ENCODE measurements around the gene TBC1D22A. TPM values are rescaled to one million over a fixed set of nuclear protein-coding genes. Genes with fewer than 3 reads are reported as not detected.

TBC1D22A gene
- total RNA-seq, 1 experiment from 2014 or later: 32.6 TPM

DNA sequence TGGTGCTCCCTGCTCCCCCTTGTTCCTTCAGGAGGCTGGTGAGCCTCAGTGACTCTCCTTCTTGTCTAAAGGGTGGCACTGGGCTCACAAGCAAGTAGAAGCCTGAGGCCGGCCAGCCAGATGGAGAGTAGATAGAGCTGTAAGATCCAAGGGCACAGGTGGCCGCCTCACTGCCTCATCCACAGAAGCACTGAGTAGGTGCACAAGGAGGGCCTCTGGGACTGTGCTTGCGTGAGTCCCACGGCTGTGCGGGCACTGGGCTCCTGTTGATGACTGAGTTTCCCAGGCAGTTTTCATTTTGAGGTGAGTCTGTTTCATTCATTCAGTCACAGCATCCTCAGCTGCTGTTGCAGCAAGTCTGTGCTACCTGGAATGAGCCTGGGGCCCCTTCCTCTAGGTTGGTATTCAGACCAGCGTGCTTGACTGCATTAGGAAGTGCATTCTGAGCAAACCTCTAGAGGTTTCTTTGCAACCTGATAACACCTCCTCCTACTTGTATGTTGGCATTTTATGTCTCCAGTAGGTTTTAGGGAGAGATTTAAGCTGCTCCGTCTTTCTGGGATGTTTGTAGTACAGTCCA is 184.0 kb downstream of the TBC1D22A start:
- no peaks in the 10 kb centered on the region for H3K9me3 ChIP-seq
- Mint-ChIP-seq H3K4me1 (ENCODE audit: low read depth, unreplicated experiment) (no peaks in the 10 kb centered on the region), H3K4me3 (ENCODE audit: unreplicated experiment) (no peak overlapping the region), H3K9me3 (ENCODE audit: unreplicated experiment) (no peaks in the 10 kb centered on the region), H3K27me3 (ENCODE audit: insufficient read depth, unreplicated experiment) (no peaks in the 10 kb centered on the region), H3K36me3 (ENCODE audit: insufficient read depth, unreplicated experiment) (peaks cover 32% of the 10 kb centered on the region), H3K27ac (ENCODE audit: unreplicated experiment) (no peak overlapping the region)
- H3K36me3 ChIP-seq (ENCODE audit: control insufficient read depth, insufficient read depth, low read length): peaks cover 1% of the 10 kb centered on the region; the same call in 1 of the 2 replicates
- POLR2A ChIA-PET: no interaction called here
- no peaks in the 10 kb centered on the region for H3K4me1 ChIP-seq
- no TSS peak for BruUV-seq (replicated peaks)
- H3K4me3 ChIP-seq (ENCODE audit: low read depth, low read length): no peak overlapping the region
- TF ChIP-seq, protein P1, sequence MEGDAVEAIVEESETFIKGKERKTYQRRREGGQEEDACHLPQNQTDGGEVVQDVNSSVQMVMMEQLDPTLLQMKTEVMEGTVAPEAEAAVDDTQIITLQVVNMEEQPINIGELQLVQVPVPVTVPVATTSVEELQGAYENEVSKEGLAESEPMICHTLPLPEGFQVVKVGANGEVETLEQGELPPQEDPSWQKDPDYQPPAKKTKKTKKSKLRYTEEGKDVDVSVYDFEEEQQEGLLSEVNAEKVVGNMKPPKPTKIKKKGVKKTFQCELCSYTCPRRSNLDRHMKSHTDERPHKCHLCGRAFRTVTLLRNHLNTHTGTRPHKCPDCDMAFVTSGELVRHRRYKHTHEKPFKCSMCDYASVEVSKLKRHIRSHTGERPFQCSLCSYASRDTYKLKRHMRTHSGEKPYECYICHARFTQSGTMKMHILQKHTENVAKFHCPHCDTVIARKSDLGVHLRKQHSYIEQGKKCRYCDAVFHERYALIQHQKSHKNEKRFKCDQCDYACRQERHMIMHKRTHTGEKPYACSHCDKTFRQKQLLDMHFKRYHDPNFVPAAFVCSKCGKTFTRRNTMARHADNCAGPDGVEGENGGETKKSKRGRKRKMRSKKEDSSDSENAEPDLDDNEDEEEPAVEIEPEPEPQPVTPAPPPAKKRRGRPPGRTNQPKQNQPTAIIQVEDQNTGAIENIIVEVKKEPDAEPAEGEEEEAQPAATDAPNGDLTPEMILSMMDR (IDR thresholded peaks at IDR 0.05; ENCODE audit: insufficient read depth in 1 of 2, low read depth in 1 of 2, low read length in 1 of 2, severe bottlenecking in 1 of 2, unreplicated experiment in 1 of 2): no peak
- DNase-seq: no peak
- intact Hi-C loops (cut with micrococcal nuclease; ENCODE audit: unreplicated experiment): no loop called here
- CTCF ChIA-PET: no interaction called here
- no peaks in the 10 kb centered on the region for H3K27me3 ChIP-seq (replicated peaks; ENCODE audit: control insufficient read depth, insufficient read depth, low read length)

DNA sequence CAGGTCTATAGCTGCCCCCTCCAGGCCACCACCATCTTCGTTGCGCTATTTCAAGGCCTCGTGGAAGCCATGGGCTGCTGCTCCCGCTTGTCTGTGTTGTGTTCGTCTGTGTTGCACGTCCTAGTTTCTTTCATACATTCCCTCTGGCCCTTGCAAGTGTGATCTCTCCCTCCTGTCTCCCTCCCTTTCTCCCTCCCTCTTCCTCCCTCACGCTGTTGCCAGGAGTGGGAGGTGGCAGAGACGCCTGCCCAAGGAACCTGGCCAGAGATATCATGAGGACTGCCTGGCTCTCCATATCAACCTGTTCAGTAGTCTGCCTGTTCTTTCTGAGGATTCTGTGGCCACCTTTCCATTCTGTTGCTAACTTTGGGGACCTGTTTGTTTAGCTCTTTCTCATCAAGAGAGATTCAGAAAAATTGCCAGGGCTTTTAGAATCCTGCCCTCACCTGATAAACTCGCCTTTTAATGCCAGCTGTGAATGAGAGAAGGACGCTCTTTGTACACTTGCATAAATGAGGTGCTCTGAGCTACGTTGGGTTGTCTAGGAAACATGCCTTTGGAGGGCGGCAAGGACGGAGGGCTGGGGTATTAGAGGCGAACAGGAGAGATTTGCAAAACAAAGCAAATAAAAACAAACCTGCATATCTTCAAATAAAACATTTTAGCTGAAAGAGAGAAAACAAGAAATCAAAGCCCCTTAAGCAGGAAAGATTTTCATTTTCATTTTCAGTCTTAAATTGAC is 185.2 kb downstream of the TBC1D22A start:
- Mint-ChIP-seq H3K27me3 (ENCODE audit: insufficient read depth, unreplicated experiment) (no peaks in the 10 kb centered on the region), H3K4me1 (ENCODE audit: low read depth, unreplicated experiment) (no peaks in the 10 kb centered on the region), H3K27ac (ENCODE audit: unreplicated experiment) (no peak overlapping the region), H3K4me3 (ENCODE audit: unreplicated experiment) (no peak overlapping the region), H3K9me3 (ENCODE audit: unreplicated experiment) (no peaks in the 10 kb centered on the region), H3K36me3 (ENCODE audit: insufficient read depth, unreplicated experiment) (peaks cover 30% of the 10 kb centered on the region)
- H3K4me1 ChIP-seq: no peaks in the 10 kb centered on the region
- intact Hi-C loops (cut with micrococcal nuclease; ENCODE audit: unreplicated experiment): no loop called here
- BruUV-seq (replicated peaks): no TSS peak
- CTCF ChIA-PET: no interaction called here
- POLR2A ChIA-PET: no interaction called here
- no peaks in the 10 kb centered on the region for H3K27me3 ChIP-seq (replicated peaks; ENCODE audit: control insufficient read depth, insufficient read depth, low read length)
- no peak for DNase-seq
- TF ChIP-seq, protein P1 (IDR thresholded peaks at IDR 0.05; ENCODE audit: insufficient read depth in 1 of 2, low read depth in 1 of 2, low read length in 1 of 2, severe bottlenecking in 1 of 2, unreplicated experiment in 1 of 2): no peak
- H3K4me3 ChIP-seq (ENCODE audit: low read depth, low read length): no peak overlapping the region
- H3K9me3 ChIP-seq: no peaks in the 10 kb centered on the region
- peaks cover 1% of the 10 kb centered on the region; the same call in 1 of the 2 replicates for H3K36me3 ChIP-seq (ENCODE audit: control insufficient read depth, insufficient read depth, low read length)

DNA sequence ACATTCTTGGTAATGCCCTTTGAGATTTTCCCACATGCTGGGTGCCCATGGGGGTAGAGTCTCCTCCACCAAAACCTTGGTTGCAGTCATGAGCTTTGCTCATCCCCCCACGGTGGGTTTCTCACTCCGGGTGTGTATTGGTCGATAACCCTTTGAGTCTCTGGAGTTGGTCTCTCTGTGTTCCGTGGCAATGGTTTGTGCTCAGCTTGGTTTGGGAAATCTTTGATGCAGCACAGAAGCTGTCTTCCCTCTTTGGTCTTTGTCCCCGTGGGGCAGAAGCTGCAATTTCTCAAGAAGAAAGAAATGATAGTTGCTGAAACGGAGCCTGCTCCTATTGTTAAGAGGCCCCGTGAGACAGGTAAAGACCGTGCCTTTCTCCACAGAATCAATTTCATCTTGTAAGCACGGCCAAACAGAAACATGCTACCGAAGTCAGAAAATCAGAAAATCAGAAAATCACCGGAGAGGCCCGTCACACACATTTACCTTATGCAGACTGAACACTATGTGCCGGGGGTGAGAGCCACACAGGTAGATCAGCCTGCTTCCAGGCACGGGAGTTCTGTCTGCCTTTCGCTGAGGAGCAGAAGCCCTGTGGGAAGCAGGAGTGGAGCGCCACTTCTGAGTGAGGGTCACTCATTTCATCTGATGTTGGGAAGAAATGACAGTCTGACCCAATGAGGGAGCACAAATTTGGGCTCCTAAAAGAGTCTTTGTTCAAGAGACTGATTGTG is 186.1 kb downstream of the TBC1D22A start:
- Histone ChIP-seq H3K4me3 (ENCODE audit: low read depth, low read length) (no peak overlapping the region), H3K9me3 (no peaks in the 10 kb centered on the region), H3K4me1 (no peaks in the 10 kb centered on the region), H3K36me3 (ENCODE audit: control insufficient read depth, insufficient read depth, low read length) (peaks cover 1% of the 10 kb centered on the region; the same call in 1 of the 2 replicates), H3K27me3 (replicated peaks; ENCODE audit: control insufficient read depth, insufficient read depth, low read length) (no peaks in the 10 kb centered on the region)
- Mint-ChIP-seq H3K4me3 (ENCODE audit: unreplicated experiment) (no peak overlapping the region), H3K27me3 (ENCODE audit: insufficient read depth, unreplicated experiment) (no peaks in the 10 kb centered on the region), H3K9me3 (ENCODE audit: unreplicated experiment) (no peaks in the 10 kb centered on the region), H3K36me3 (ENCODE audit: insufficient read depth, unreplicated experiment) (peaks cover 27% of the 10 kb centered on the region), H3K4me1 (ENCODE audit: low read depth, unreplicated experiment) (no peaks in the 10 kb centered on the region), H3K27ac (ENCODE audit: unreplicated experiment) (no peak overlapping the region)
- intact Hi-C loops (cut with micrococcal nuclease; ENCODE audit: unreplicated experiment): no loop called here
- CTCF ChIA-PET: no interaction called here
- TF ChIP-seq, protein P1 (IDR thresholded peaks at IDR 0.05; ENCODE audit: insufficient read depth in 1 of 2, low read depth in 1 of 2, low read length in 1 of 2, severe bottlenecking in 1 of 2, unreplicated experiment in 1 of 2): no peak
- no TSS peak for BruUV-seq (replicated peaks)
- no peak for DNase-seq
- POLR2A ChIA-PET: no interaction called here
